K562 (cell line): Measurements from ENCODE around the gene RGS17. TPM values are rescaled to one million over a fixed set of nuclear protein-coding genes. Genes with fewer than 3 reads are reported as not detected.

ENCODE experiments used
- ATAC-seq: fragments of 200-7000 bp; cut with Tn5 transposase; 3 replicates; pipeline ENCODE4 v1.9.1; 2020; ENCODE audit warnings: moderate library complexity
- BruUV-seq: library from RNA; stranded (reverse); fragments of 400-500 nt; replicated peaks from 2 replicates; lab custom pipeline; 2021; lab: Mats Ljungman, UMichigan
- CTCF ChIA-PET: fragments of 300-600 bp; formaldehyde crosslinking; extraction: SDS; loops from one replicate; lab custom pipeline; 2021; ENCODE audit warnings: low intra/inter-chr PET ratio; lab: Yijun Ruan, JAX
- POLR2A ChIA-PET: fragments of 300-600, 350-650 bp; sonication (Branson Sonifier 250); formaldehyde crosslinking; extraction: SDS; loops from one replicate; lab custom pipeline; 2021; ENCODE audit warnings: antibody characterized with exemption, inconsistent platforms; lab: Yijun Ruan, JAX
- DNase-seq, 4 experiments: peaks; one replicate each; pipeline versions ENCODE4 v3.0.0 to v3.0.0-alpha.2; 2011 to 2018; ENCODE audit warnings: low spot score in 3 of 4, mixed read lengths in 3 of 4; ENCODE audit errors: extremely low read depth in 1 of 4
- FAIRE-seq: peaks from 2 replicates; lab custom pipeline; 2011; peaks lifted over from hg19 to GRCh38; lab: Jason Lieb, UNC
- H2AFZ ChIP-seq: 2 replicates; pipeline ENCODE4 v1.6.0; 2011; ENCODE audit warnings: low read depth, low read length, control low read depth, inconsistent platforms
- H3K27ac ChIP-seq: fragments of 200-600 bp; 3 replicates; pipeline ENCODE4 v1.8.0; 2011; ENCODE audit warnings: low read depth, mild to moderate bottlenecking, control low read depth, inconsistent platforms, low read length, moderate library complexity, mixed read lengths; ENCODE audit errors: extremely low read depth
- H3K27me3 ChIP-seq, 2 experiments: fragments of 300-600 bp in 1 of 2; 2 replicates in 1 of 2; 3 replicates in 1 of 2; pipeline versions ENCODE4 v1.6.0 to v1.8.0; 2011; ENCODE audit warnings: inconsistent platforms in 2 of 2, low read length in 2 of 2, mild to moderate bottlenecking in 1 of 2, mixed read lengths in 1 of 2, moderate library complexity in 1 of 2; ENCODE audit not compliant: control insufficient read depth in 2 of 2, insufficient read depth in 2 of 2
- H3K36me3 ChIP-seq: fragments of 300-600 bp; 3 replicates; pipeline ENCODE4 v1.8.0; 2011; ENCODE audit warnings: mild to moderate bottlenecking, low read length, inconsistent platforms; ENCODE audit not compliant: control insufficient read depth, insufficient read depth
- H3K4me1 ChIP-seq, 2 experiments: fragments of 200-600 bp in 1 of 2; replicated peaks in 1 of 2; 2 replicates in 1 of 2; 3 replicates in 1 of 2; pipeline versions ENCODE4 v1.5.1 to v1.8.0; 2011; ENCODE audit warnings: inconsistent platforms in 2 of 2, low read length in 2 of 2, mild to moderate bottlenecking in 1 of 2, mixed read lengths in 1 of 2, moderate library complexity in 1 of 2; ENCODE audit not compliant: control insufficient read depth in 2 of 2, insufficient read depth in 2 of 2
- H3K4me2 ChIP-seq: 2 replicates; pipeline ENCODE4 v1.6.1; 2011; ENCODE audit warnings: low read length, control low read depth, inconsistent platforms, mixed read lengths; ENCODE audit not compliant: insufficient read depth
- H3K4me3 ChIP-seq: fragments of 200-600 bp; sonication (generic), shearing (Covaris generic); 2 replicates; pipeline ENCODE4 v1.5.1; 2016; ENCODE audit warnings: control low read depth, inconsistent platforms
- H3K79me2 ChIP-seq: fragments of 200-600 bp; 3 replicates; pipeline ENCODE4 v1.8.0; 2011; ENCODE audit warnings: low read length, inconsistent platforms; ENCODE audit not compliant: control insufficient read depth, insufficient read depth
- H3K9ac ChIP-seq, 2 experiments: 2 replicates each; pipeline versions ENCODE4 v1.6.0 to v1.6.1; 2011; ENCODE audit warnings: low read depth in 2 of 2, low read length in 2 of 2, control low read depth in 1 of 2, inconsistent platforms in 1 of 2, mild to moderate bottlenecking in 1 of 2, mixed read lengths in 1 of 2; ENCODE audit not compliant: insufficient read depth in 1 of 2
- H3K9me1 ChIP-seq: one replicate; pipeline ENCODE4 v1.6.0; 2011; ENCODE audit warnings: inconsistent platforms, mild to moderate bottlenecking, low read length, moderate library complexity; ENCODE audit not compliant: control insufficient read depth, insufficient read depth
- H3K9me3 ChIP-seq: replicated peaks from 2 replicates; pipeline ENCODE4 v1.5.1; 2011; ENCODE audit warnings: low read depth, low read length, inconsistent platforms; ENCODE audit not compliant: control insufficient read depth, insufficient read depth
- H4K20me1 ChIP-seq: replicated peaks from 2 replicates; pipeline ENCODE4 v1.6.1; 2011; ENCODE audit warnings: low read length, inconsistent platforms, mixed read lengths; ENCODE audit not compliant: control insufficient read depth, insufficient read depth
- DACH1 ChIP-seq: fragments of 450-650 bp; IDR thresholded peaks from 2 replicates; pipeline ENCODE4 v1.6.1; 2018; ENCODE audit not compliant: partially characterized antibody
- HDAC3 ChIP-seq: fragments of 450-650 bp; IDR thresholded peaks from 2 replicates; pipeline ENCODE4 v1.6.1; 2018; ENCODE audit warnings: borderline replicate concordance, mild to moderate bottlenecking, moderate library complexity; ENCODE audit not compliant: partially characterized antibody
- MTA3 ChIP-seq: fragments of 450-650 bp; formaldehyde crosslinking; IDR thresholded peaks from 2 replicates; pipeline ENCODE4 v1.6.1; 2017; ENCODE audit warnings: mild to moderate bottlenecking, borderline replicate concordance
- NONO ChIP-seq, 2 experiments: fragments of 200-400 bp in 1 of 2; fragments of 450-650 bp in 1 of 2; formaldehyde crosslinking in 1 of 2; IDR thresholded peaks; 2 replicates each; pipeline ENCODE4 v1.6.1; 2017; ENCODE audit warnings: low read depth in 2 of 2, mild to moderate bottlenecking in 2 of 2, moderate library complexity in 2 of 2, low read length in 1 of 2
- PRMT5 ChIP-seq: sonication (generic); formaldehyde crosslinking; IDR thresholded peaks from 2 replicates; pipeline ENCODE4 v1.5.0; 2020; ENCODE audit warnings: missing genetic modification reagents
- SIN3A ChIP-seq, 2 experiments: fragments of 150-350 bp in 1 of 2; IDR thresholded peaks; 2 replicates each; pipeline ENCODE4 v1.6.1; 2011 to 2016; ENCODE audit warnings: borderline replicate concordance in 2 of 2, low read depth in 2 of 2, low read length in 2 of 2, mild to moderate bottlenecking in 2 of 2, moderate library complexity in 2 of 2; ENCODE audit not compliant: control insufficient read depth in 1 of 2
- TCF3 ChIP-seq: sonication (generic); formaldehyde crosslinking; IDR thresholded peaks from 2 replicates; pipeline ENCODE4 v1.4.0; 2020; ENCODE audit warnings: mild to moderate bottlenecking, missing genetic modification reagents
- TCFL5 ChIP-seq: fragments of 250-450 bp; sonication (Bioruptor Pico); conservative IDR thresholded peaks from 2 replicates; pipeline ENCODE4 v1.6.1; 2021; ENCODE audit warnings: mild to moderate bottlenecking, moderate library complexity, matching md5 sums
- ZFP30 ChIP-seq: fragments of 250-450 bp; sonication (Bioruptor Pico); IDR thresholded peaks from 2 replicates; pipeline ENCODE4 v1.8.0; 2022; ENCODE audit warnings: moderate library complexity, mild to moderate bottlenecking, inconsistent platforms, borderline replicate concordance
- WGBS: fragments of 100-300 bp; shearing (Covaris generic); methylation state at CpG from one replicate; pipeline ENCODE4 v1.1.6; 2016; ENCODE audit warnings: low coverage, mixed read lengths; ENCODE audit not compliant: insufficient coverage; ENCODE audit errors: missing lambda C conversion rate; 5-methylcytosine and 5-hydroxymethylcytosine counted together
- in situ Hi-C: fragments of 300-500 bp; cut with MboI; formaldehyde crosslinking; loops from 4 replicates; pipeline ENCODE4 v1.15.0; 2018; ENCODE audit warnings: inconsistent platforms, mixed read lengths
- intact Hi-C: fragments of 100-400 bp; cut with micrococcal nuclease; formaldehyde crosslinking; loops from 2 replicates; pipeline ENCODE4 v1.14.2; 2022
- polyA plus RNA-seq, 8 experiments: library from polyadenylated mRNA; depleted of rRNA in 4 of 8; stranded (reverse) in 5 of 8; unstranded in 3 of 8; fragments of >200 nt; fragmentation: Nextera tagmentation in 2 of 8; fragmentation: Illumina TruSeq in 1 of 8; extraction: Ambion mirVana in 2 of 8; extraction: Trizol in 1 of 8; gene quantifications; 2 replicates each; pipeline versions ENCODE4 v1.2.1 to v1.2.3, GENCODE V29; 2011 to 2014; ENCODE audit warnings: inconsistent platforms in 1 of 8, missing spikeins in 1 of 8
- total RNA-seq, 7 experiments: library from RNA; depleted of rRNA in 6 of 7; stranded (reverse); fragments of >200 nt in 6 of 7; fragmentation: Illumina TruSeq in 2 of 7; extraction: Trizol in 2 of 7; gene quantifications; 2 replicates each; pipeline versions ENCODE4 v1.2.1 to v1.2.3, GENCODE V29; 2011 to 2021; ENCODE audit warnings: low replicate concordance in 1 of 7
- TF ChIP-seq, protein P1 (sequence below): fragments of 450-650 bp; IDR thresholded peaks from 2 replicates; pipeline ENCODE4 v1.6.1; 2017; ENCODE audit warnings: antibody characterized with exemption, mild to moderate bottlenecking
- TF ChIP-seq, protein P2 (sequence below), 3 experiments: fragments of 200-800 bp in 1 of 3; sonication (Bioruptor generic) in 1 of 3; sonication (generic) in 1 of 3; formaldehyde crosslinking in 1 of 3; IDR thresholded peaks; 2 replicates each; pipeline versions ENCODE4 v1.6.1 to v1.8.0; 2016 to 2022; ENCODE audit warnings: mild to moderate bottlenecking in 2 of 3, missing compliant biosample characterization in 2 of 3, missing genetic modification characterization in 2 of 3, missing genetic modification reagents in 1 of 3

RGS17 gene
- total and polyA plus RNA-seq, 9 of the 15 experiments (the other 6 are each of a cell fraction or from before 2014, with no cell fraction given): 0.01 to 0.14 (median 0.08) TPM; not detected in 6

DNA sequence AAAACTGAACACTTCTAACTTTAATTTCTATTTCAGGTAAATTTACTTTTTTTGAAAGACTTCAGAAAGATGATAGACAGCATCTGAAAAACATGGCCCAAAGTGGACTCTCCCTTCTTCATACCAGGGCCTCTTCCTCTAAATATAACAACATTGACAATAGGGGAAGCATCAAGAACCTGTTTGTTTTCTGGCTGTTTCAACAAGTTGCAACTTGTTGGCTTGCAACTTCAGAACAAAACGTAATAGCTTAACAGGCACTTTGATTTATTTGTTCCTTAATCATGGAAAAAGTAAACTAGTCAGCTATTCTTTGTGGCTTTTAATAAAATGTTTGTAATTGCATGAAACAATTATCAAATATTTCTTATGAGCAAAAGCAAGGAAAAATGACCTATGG is 34.3 kb downstream of the RGS17 start:
- no peak for TF ChIP-seq MTA3
- TF ChIP-seq, protein P1, sequence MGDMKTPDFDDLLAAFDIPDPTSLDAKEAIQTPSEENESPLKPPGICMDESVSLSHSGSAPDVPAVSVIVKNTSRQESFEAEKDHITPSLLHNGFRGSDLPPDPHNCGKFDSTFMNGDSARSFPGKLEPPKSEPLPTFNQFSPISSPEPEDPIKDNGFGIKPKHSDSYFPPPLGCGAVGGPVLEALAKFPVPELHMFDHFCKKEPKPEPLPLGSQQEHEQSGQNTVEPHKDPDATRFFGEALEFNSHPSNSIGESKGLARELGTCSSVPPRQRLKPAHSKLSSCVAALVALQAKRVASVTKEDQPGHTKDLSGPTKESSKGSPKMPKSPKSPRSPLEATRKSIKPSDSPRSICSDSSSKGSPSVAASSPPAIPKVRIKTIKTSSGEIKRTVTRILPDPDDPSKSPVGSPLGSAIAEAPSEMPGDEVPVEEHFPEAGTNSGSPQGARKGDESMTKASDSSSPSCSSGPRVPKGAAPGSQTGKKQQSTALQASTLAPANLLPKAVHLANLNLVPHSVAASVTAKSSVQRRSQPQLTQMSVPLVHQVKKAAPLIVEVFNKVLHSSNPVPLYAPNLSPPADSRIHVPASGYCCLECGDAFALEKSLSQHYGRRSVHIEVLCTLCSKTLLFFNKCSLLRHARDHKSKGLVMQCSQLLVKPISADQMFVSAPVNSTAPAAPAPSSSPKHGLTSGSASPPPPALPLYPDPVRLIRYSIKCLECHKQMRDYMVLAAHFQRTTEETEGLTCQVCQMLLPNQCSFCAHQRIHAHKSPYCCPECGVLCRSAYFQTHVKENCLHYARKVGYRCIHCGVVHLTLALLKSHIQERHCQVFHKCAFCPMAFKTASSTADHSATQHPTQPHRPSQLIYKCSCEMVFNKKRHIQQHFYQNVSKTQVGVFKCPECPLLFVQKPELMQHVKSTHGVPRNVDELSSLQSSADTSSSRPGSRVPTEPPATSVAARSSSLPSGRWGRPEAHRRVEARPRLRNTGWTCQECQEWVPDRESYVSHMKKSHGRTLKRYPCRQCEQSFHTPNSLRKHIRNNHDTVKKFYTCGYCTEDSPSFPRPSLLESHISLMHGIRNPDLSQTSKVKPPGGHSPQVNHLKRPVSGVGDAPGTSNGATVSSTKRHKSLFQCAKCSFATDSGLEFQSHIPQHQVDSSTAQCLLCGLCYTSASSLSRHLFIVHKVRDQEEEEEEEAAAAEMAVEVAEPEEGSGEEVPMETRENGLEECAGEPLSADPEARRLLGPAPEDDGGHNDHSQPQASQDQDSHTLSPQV: no peak
- no peak for TF ChIP-seq SIN3A (IDR thresholded peaks at IDR 0.05; ENCODE audit: borderline replicate concordance in 2 of 2, control insufficient read depth in 1 of 2, low read depth in 2 of 2, low read length in 2 of 2)
- no peak for TF ChIP-seq NONO (IDR thresholded peaks at IDR 0.05; ENCODE audit: low read depth in 2 of 2, low read length in 1 of 2)
- TF ChIP-seq, protein P2, sequence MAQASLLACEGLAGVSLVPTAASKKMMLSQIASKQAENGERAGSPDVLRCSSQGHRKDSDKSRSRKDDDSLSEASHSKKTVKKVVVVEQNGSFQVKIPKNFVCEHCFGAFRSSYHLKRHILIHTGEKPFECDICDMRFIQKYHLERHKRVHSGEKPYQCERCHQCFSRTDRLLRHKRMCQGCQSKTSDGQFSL (CRISPR knock-in tag; IDR thresholded peaks at IDR 0.05): no peak
- TF ChIP-seq, protein P2 (tag; IDR thresholded peaks at IDR 0.05): no peak
- no peak for TF ChIP-seq TCFL5 (CRISPR knock-in tag)
- no peak for TF ChIP-seq PRMT5
- TF ChIP-seq HDAC3: no peak
- TF ChIP-seq TCF3 (CRISPR knock-in tag): no peak
- no peak for TF ChIP-seq ZFP30 (CRISPR knock-in tag)
- no peak for TF ChIP-seq DACH1
- H3K4me1 ChIP-seq: no peaks in the 10 kb centered on the region
- no peak overlapping the region for H3K4me2 ChIP-seq
- H3K9ac ChIP-seq: no peak overlapping the region
- H3K27ac ChIP-seq: no peak overlapping the region
- ChIA-PET CTCF (no interaction called here), POLR2A (no interaction called here)
- no peaks in the 10 kb centered on the region for H3K79me2 ChIP-seq
- no TSS peak for BruUV-seq
- FAIRE-seq (no peak), DNase-seq (no peak), ATAC-seq (no peak)
- 0 out of 2 replicates have a peak, but pooled peaks cover 2% of the 10 kb centered on the region for H3K9me3 ChIP-seq
- H3K36me3 ChIP-seq: no peaks in the 10 kb centered on the region
- WGBS: 0% methylated on average over 1 of the region's 1 CpG
- in situ Hi-C loops: no loop called here
- H3K9me1 ChIP-seq: no peaks in the 10 kb centered on the region
- intact Hi-C loops: no loop called here
- no peak overlapping the region for H3K4me3 ChIP-seq
- H4K20me1 ChIP-seq: no peaks in the 10 kb centered on the region
- no peaks in the 10 kb centered on the region for H3K27me3 ChIP-seq
- no peak overlapping the region for H2AFZ ChIP-seq
